ENCODE results near the gene ADIRF. TPM values are rescaled to one million over a fixed set of nuclear protein-coding genes. Genes with fewer than 3 reads are reported as not detected.
"Not testable (repeated sequence)": the region's sequence is repeated elsewhere in the genome, so short reads cannot be mapped to it uniquely, and the experiment has no call there.

ADIRF gene
- polyA plus RNA-seq, 5 donors, result 5.4 to 31.3 (median 12.0) TPM

GRCh38 chr10:86944907-86945306, 23.4 kb upstream of the ADIRF start:
- no peak for DNase-seq

- no peak for DNase-seq
Measured at GRCh38 chr10:86945361-86946212, 22.7 kb upstream of the ADIRF start.

GRCh38 chr10:86946213-86947155, 21.8 kb upstream of the ADIRF start:
- DNase-seq, result no peak

- DNase-seq, result not testable (repeated sequence)
Measured at GRCh38 chr10:86947806-86948205, 20.5 kb upstream of the ADIRF start.

- DNase-seq, result no peak
Measured at GRCh38 chr10:86950349-86950748, 17.9 kb upstream of the ADIRF start.

- no peak for DNase-seq
Measured at GRCh38 chr10:86951184-86951761, 17.0 kb upstream of the ADIRF start.

GRCh38 chr10:86952106-86952505, 16.2 kb upstream of the ADIRF start:
- DNase-seq, result no peak

- DNase-seq, result not testable (repeated sequence)
Measured at GRCh38 chr10:86952697-86953096, 15.6 kb upstream of the ADIRF start.

GRCh38 chr10:86953747-86954680, 14.3 kb upstream of the ADIRF start:
- DNase-seq, result peak in 1 of 2 donors; percentile 71

- DNase-seq, result no peak
Measured at GRCh38 chr10:86954681-86955500, 13.4 kb upstream of the ADIRF start.

- no peak for DNase-seq
Measured at GRCh38 chr10:86955501-86956194, 12.6 kb upstream of the ADIRF start.

- no peak for DNase-seq
Measured at GRCh38 chr10:86956195-86956847, 12.0 kb upstream of the ADIRF start.

GRCh38 chr10:86956848-86957448, 11.3 kb upstream of the ADIRF start:
- no peak for DNase-seq

- no peak for DNase-seq
Measured at GRCh38 chr10:86957471-86958115, 10.7 kb upstream of the ADIRF start, which contains the start of gene MMRN2. Gene MMRN2, minus strand, starts transcription at chr10:86957615. Its CDS starts 74 bp downstream, at chr10:86957541.

- peak in 1 of 2 donors; percentile 53 for DNase-seq
Measured at GRCh38 chr10:86958116-86958900, 10.0 kb upstream of the ADIRF start, which contains the start of gene SNCG. Gene SNCG, plus strand, starts transcription at chr10:86958599. Its CDS starts 99 bp downstream, at chr10:86958698.

- DNase-seq, result no peak
Measured at GRCh38 chr10:86958901-86959736, 9.2 kb upstream of the ADIRF start.
